WERI-Rb-1 (cell line): ENCODE results near the gene MORC2.

Experiments
- DNase-seq: peaks from one replicate; pipeline ENCODE4 v3.0.0-alpha.2; 2020
- H3K27ac ChIP-seq: fragments of 250-450 bp; sonication (Bioruptor Pico); 2 replicates; pipeline ENCODE4 v1.5.1; 2020; ENCODE audit warnings: mild to moderate bottlenecking, moderate library complexity
- H3K27me3 ChIP-seq: fragments of 250-450 bp; sonication (Bioruptor Pico); 2 replicates; pipeline ENCODE4 v1.5.1; 2021; ENCODE audit warnings: mild to moderate bottlenecking, low read depth, moderate library complexity; ENCODE audit not compliant: insufficient read depth, severe bottlenecking
- H3K36me3 ChIP-seq: fragments of 250-450 bp; sonication (Bioruptor Pico); 2 replicates; pipeline ENCODE4 v1.5.1; 2020; ENCODE audit warnings: mild to moderate bottlenecking, moderate library complexity
- H3K4me3 ChIP-seq: 2 replicates; pipeline ENCODE4 v1.5.1; 2011; ENCODE audit warnings: low read depth, mild to moderate bottlenecking, control low read depth, low read length
- H3K9me3 ChIP-seq: fragments of 250-450 bp; sonication (Bioruptor Pico); 2 replicates; pipeline ENCODE4 v1.5.1; 2021; ENCODE audit warnings: mild to moderate bottlenecking, moderate library complexity; ENCODE audit not compliant: severe bottlenecking
- TF ChIP-seq, protein P1 (sequence below): IDR thresholded peaks from 2 replicates; pipeline ENCODE4 v1.5.1; 2011; ENCODE audit warnings: low read depth, mild to moderate bottlenecking, control low read depth, inconsistent platforms, low read length

MORC2 gene

DNA sequence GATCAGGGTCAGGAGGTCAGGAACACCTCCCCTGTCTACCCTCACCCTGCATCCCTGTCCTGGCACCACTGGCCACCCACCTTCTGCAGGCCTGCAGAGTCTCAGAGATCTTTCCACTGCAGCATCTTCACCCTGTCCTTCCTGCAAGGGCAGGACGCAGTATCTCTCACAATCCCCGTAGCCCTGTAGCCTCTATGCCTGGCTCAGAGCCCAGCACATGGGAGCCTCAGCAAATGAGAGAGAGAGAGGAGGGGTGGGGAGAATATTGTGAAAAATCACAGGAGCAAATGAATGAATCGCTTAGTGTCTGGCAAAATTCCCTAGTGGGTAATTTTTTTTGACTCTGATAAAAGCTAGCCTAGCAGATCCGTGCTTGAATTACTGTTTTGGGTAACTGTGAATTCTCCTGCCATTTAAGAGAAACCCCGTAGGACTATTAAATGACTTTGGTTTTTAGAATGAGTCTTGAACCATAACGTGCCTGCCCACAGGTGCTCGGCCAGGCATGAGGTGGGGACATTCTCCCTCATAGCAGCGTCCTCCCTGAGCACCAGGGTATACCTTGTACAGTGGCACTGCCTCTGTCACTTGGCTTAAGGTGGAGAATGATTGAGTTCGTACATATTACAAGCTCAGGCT is 91.5 kb downstream of the MORC2 start:
- no peak overlapping the region for H3K27ac ChIP-seq
- H3K4me3 ChIP-seq: no peak overlapping the region
- TF ChIP-seq, protein P1, sequence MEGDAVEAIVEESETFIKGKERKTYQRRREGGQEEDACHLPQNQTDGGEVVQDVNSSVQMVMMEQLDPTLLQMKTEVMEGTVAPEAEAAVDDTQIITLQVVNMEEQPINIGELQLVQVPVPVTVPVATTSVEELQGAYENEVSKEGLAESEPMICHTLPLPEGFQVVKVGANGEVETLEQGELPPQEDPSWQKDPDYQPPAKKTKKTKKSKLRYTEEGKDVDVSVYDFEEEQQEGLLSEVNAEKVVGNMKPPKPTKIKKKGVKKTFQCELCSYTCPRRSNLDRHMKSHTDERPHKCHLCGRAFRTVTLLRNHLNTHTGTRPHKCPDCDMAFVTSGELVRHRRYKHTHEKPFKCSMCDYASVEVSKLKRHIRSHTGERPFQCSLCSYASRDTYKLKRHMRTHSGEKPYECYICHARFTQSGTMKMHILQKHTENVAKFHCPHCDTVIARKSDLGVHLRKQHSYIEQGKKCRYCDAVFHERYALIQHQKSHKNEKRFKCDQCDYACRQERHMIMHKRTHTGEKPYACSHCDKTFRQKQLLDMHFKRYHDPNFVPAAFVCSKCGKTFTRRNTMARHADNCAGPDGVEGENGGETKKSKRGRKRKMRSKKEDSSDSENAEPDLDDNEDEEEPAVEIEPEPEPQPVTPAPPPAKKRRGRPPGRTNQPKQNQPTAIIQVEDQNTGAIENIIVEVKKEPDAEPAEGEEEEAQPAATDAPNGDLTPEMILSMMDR: no peak
- H3K36me3 ChIP-seq: no peaks in the 10 kb centered on the region
- H3K27me3 ChIP-seq: no peaks in the 10 kb centered on the region
- DNase-seq: no peak
- H3K9me3 ChIP-seq: no peaks in the 10 kb centered on the region

DNA sequence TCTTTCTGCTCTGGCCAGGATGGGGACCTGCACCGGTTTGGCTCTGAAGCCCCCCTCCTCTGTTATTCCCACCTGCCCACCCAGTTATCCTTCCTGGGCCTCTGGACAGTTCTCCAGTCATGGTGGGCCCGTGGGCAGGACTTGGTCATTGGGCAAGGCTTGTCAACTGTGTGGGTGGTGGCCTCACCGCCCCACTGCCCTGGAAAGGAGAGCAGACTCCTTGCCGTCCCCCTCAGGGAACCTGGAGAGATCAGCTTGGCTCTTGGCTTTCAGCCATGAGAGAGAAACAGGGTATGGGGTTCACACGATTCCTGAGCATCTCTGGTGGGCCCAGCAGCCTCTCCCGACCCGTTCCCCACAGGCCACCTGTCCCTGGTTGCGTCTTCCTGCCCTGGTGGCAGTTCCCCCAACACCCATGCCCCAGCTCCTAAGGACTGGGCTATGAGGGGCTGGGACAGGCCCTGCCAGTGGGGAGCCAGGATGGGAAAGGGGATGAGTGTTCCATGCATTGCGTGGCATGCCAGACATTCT is 92.3 kb downstream of the MORC2 start:
- H3K9me3 ChIP-seq: no peaks in the 10 kb centered on the region
- H3K4me3 ChIP-seq: no peak overlapping the region
- TF ChIP-seq, protein P1: no peak
- no peaks in the 10 kb centered on the region for H3K36me3 ChIP-seq
- DNase-seq: no peak
- no peak overlapping the region for H3K27ac ChIP-seq
- no peaks in the 10 kb centered on the region for H3K27me3 ChIP-seq

DNA sequence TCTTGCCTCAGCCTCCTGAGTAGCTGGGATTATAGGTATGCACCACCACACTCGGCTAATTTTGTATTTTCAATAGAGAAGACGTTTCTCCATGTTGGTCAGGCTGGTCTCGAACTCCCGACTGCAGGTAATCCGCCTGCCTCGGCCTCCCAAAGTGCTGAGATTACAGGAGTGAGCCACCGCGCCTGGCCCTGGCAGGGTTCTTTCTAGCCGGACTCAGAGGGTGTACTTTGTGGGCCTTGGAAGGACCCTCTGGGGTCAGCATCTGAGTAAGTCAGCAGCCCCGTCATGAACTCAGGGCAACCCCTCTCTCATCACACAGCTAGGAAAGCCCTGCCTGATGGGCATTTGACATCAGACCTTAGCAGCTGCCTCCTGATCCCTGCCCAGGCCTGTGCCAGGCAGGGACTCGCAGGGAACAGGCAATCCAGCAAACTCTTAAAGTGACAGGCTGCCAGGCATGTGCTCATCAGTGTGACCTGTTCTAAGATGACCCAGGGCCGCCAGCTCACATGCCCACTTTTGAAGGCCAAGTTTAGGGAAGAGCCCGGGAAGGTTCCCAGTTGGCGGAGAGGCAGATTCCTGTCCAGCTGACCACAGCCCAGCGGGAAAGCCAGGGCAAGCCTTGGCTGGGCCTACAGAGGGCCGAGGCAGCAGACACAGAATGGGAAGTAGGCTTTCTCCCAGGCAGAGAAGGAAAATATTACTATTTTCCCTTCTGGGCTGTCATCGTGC is 92.9 kb downstream of the MORC2 start:
- Histone ChIP-seq H3K36me3 (no peaks in the 10 kb centered on the region; the same call in 1 of the 2 replicates), H3K27me3 (no peaks in the 10 kb centered on the region), H3K27ac (no peak overlapping the region), H3K9me3 (no peaks in the 10 kb centered on the region), H3K4me3 (no peak overlapping the region)
- DNase-seq: no peak
- TF ChIP-seq, protein P1: no peak
